Hindlimb muscle (tissue), 1 donor: ENCODE measurements around the gene HIC2. TPM values are rescaled to one million over a fixed set of nuclear protein-coding genes. Genes with fewer than 3 reads are reported as not detected.
A peak's percentile ranks its signal among the peaks of the same experiment; 100 is the strongest.
"Not testable (repeated sequence)": the region's sequence is repeated elsewhere in the genome, so short reads cannot be mapped to it uniquely, and the experiment has no call there.

Experiments used
- DNase-seq: peaks from one replicate; pipeline ENCODE4 v3.0.0-alpha.2; 2013
- polyA plus RNA-seq: library from polyadenylated mRNA; unstranded; fragments of 120-200 nt; gene quantifications from one replicate; pipeline ENCODE4 v1.2.1, GENCODE V29; 2013; ENCODE audit not compliant: insufficient read length

The HIC2 gene
- polyA plus RNA-seq, 1 donor, result 5.6 TPM

- DNase-seq, result no peak
Measured at GRCh38 chr22:21449531-21450319, 32.6 kb downstream of the HIC2 start.

- DNase-seq, result no peak
Measured at GRCh38 chr22:21450320-21450831, 33.2 kb downstream of the HIC2 start.

DNA sequence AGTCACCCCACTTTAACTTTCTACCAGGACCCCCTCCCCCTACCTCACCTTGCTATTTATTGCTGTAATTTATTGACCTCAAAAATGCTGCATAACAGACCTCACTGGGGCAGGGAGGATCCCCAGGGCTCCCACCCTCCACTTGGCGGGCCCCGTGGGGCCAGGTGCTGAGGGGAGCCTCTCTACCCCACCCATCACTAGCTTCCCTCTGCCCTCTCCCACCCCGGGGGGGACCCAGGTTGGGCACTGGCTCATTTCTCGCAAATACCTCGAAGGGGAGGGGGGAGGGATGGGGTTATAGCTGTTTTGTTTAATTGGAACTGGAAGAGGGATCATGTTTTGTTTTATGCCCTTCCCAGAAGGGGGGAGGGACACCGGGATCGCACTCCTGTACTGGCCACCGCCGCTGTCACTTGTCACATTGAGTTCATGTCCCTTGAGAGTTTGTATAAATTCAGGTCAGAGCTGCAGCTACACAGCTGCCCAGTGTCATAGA is 33.7 kb downstream of the HIC2 start:
- DNase-seq, result no peak

DNA sequence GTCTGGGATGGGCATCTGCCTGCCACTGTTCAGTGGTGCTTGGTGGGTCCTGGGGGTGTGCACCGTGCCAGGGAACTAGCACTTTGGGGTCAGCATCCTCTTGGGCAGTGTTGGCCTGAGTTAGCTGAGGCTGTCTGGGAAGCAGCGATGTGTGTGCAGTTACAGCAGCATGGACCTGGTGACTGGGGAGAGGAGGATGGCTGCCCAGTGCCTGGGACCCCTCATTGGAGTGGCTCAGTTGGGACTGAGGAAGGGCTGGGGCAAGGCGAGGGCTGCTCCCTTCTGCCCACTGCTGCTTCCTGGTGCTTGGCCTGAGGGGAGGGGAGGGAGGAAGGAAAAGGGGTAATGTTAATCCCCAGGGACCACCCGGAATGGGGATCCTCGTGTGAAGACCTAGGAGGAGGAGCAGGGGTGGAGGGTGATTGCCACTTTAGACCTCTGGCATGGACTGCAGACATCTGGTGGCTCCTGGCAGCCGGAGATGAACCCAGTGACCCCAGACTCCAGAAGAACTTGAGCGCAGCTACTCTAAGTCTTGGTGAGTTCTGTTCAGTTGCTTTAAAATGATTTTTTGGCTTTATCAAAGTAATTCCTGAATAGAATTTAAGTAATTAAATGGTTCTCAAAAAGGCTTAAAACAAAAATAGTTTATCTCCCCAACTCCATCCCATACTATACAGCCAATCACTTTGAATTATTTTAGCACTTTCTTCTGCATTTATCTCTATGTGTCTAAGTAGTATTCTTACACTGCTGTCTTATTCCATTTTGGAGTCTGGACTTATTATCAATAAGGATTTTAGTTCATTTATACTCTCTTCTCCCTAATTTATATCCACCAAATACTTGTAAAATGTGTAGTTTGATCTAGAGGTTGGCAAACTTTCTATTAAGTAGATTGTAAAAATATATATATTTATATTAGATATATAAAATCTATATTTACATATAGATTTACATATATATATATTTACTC is 34.7 kb downstream of the HIC2 start:
- no peak for DNase-seq

GRCh38 chr22:21452666-21453065 is 35.5 kb downstream of the HIC2 start:
- DNase-seq, result not testable (repeated sequence)

DNA sequence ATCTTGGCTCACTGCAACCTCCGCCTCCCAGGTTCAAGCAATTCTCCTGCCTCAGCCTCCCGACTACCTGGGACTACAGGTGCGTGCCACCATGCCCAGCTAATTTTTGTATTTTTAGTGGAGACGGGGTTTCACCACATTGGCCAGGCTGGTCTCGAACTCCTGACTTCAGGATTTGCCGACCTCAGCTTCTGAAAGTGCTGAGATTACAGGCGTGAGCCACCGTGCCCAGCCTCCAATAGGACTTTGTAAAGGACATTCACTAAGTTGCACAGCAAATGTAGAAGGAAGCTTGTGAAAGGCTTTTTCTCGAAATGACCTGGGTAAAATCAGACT is 37.8 kb downstream of the HIC2 start:
- DNase-seq, result not testable (repeated sequence)

DNA sequence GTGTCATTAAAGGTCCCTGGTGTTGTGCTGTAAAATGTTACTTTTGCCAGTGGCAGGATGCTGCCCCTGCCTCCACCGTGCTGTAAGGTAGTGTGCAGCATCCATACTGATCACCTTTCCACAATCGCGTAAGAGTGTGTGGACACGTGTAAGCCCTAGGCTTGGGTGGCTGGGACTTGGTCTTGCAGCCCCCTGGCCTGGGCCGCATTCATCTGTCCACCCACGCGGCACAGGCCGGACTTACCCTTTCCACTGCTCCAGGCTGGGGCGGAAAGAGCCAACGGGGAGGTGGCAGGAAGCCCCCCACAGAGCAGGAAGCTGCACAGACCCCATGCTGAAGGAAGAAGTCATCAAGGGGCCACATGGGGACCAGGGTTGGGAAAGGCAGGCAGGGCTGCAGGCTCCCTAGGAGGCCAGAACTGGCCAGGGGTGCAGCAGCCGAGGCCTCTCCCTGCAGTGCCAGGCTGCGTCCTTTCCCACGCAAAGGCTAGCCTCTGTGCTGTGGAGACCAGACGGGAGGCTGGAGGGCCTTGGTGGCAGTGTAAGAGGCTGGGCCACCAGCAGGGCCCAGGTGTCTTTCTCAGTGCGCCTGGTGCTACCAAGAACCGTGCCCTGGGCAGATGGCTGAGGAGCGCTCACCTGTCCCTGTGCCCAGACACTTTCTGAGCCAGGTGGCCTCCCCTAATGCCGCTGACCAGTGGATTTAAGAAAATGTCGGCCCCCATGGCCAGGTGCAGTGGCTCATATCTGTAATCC is 38.3 kb downstream of the HIC2 start:
- DNase-seq, result no peak

DNA sequence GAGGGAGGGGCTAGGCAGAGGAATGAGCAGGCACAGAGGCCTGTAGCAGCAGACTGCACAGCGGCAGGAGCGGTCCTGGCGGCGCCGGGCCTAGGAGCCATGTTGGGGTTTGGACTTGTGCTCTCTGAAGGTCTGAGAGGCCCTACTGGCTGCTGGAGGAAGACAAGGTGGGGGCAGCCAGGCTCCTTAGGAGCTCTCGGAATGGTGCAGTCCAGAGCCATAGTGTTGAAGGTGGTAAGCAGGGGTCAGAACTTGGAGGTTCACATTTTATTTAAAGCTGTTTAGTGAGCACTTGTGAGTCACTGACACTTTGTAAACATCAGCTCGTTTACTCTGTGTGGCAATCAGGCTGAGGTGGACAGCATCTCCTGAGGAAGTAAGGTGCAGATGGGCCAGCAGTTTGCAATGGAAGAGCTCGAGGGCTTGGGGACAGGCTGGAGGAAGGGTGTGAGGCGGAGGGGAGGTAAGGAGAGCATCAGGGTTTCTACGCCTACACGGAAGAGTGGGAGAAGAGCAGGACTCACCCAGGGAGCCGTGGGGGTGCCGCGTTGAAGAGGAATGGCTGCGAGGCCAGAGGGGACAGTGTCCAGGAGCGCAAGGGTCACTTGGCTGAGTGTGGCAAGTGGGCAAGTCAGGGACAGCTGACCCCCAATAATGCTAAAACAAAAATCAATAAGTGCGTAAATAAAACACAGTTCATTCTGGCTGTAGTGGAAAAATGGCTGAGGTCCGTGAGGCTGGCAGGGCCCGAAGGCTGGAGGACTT is 40.0 kb downstream of the HIC2 start:
- DNase-seq, result no peak

DNA sequence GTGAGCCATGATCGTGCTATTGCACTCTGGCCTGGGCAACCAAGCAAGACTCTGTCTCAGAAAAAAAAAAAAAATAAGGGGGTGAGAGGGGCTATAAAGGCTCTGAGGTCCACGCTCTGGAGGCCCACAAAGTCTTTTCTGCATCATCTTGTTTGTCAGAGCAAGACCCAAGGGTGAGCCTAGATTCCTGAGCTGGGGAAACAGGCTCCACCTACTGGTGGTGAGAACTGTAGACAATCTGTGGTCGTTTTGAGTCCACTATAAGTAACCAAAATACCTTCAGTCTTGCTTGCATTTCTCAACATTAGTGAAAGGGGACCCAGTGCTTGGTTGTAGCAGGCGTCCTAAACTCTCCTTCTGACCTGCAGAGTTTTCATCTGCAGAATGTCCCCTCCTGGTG is 45.5 kb downstream of the HIC2 start:
- DNase-seq, result not testable (repeated sequence)

DNA sequence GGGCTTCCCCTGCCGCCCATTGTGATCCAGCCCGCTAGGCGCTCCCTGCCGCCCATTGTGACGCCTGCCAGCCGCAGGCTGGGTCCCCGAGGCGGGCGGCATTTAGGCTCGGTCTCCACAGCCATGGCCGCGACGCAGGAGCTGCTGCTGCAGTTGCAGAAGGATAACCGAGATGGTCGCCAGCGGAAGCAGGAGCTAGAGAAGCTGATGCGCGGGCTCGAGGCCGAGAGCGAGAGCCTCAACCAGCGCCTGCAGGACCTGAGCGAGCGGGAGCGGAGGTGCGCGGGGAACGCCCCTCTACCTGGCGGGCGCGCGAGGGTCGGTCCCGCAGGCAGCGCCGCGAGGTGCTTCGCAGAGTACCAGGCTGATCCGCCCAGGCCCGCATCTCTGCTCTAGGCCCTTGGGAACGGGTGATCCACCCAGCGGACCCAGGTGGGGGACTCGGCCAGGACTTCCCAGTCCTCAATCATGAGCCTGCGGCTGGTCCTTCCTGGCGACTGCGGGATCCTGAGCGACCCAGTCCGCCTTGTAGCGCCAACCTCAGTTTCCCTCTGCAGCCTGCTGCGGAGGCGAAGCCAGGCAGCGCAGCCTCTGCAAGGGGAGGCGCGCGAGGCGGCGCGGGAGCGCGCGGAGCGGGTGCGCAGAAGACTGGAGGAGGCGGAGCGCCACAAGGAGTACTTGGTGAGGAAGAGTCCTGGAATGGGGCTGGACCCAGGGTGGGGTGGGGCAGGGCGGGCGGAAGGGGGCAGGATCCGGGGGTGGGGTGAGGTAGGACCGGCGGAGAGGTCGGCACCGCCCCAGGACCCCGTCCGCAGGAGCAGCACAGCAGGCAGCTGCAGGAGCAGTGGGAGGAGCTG is 50.4 kb downstream of the HIC2 start, which contains the start of gene TMEM191C:
TMEM191C (plus strand) TSS at position 51 of the 857 bp plus-strand sequence; CDS start at position 124, 73 bp downstream.
- not testable (repeated sequence) for DNase-seq

DNA sequence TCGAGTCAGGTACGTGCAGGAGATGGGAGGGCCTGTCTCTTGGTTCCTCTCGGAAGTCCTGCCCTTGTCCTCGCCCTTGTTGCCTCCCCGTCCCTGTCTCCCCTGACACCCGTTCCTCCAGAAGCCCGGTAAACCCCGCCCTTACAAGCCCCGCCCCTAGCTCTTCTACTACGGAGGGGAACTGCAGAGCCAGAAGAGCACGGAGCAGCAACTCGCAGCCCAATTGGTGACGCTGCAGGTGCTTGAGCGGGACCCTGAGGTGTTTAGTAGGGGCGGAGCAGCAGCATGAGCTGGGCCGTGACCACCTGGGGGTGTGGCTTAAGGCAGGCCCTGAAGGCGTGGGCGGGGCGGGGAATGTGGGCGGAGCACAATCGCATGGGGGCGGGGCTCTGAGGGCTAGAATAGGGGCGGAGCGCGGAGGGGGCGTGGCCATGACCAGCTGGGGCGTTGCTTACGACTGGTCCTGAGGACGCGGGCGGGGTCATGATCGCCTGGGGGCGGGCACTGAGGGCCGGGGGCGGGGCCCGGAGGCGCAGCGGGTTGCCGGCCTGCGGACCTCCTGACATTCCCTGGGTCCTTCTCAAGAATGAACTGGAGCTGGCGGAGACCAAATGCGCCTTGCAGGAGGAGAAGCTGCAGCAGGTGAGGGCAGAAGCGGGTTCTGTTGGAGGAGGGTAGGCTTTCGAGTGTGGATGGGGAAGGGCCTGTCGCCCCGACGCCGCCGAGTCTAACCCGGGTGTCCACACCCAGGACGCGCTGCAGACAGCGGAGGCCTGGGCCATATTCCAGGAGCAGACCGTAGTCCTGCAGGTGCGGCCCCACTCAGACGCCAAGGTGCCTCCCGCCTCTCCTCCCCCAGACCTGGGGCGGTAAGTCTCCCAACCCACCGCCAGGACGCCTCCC is 51.3 kb downstream of the HIC2 start:
- DNase-seq, result peak; percentile 29

GRCh38 chr22:21469097-21469994 is 52.2 kb downstream of the HIC2 start:
- DNase-seq, result not testable (repeated sequence)

- DNase-seq, result not testable (repeated sequence)
Measured at GRCh38 chr22:21472984-21473383, 55.8 kb downstream of the HIC2 start.

DNA sequence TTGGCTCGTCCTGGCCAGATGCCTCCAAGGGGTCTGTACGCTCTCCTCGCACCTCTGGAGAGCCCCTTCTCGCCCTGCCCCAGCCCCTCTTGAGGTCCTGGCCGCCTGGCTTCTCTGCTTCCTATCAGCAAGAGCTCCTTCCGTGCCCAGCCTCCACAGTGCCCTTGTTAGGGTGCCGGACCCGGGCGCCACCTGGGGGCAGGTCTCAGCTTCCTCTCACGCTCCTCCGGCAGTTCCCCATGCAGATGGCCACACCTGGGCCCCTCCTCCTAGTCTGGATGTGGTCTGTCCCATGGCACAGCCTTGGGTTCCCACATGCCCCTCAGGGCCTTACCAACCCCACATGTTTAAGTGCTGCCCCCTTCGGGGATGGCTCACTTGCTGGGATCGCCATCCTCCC is 56.5 kb downstream of the HIC2 start:
- DNase-seq, result not testable (repeated sequence)

GRCh38 chr22:21484039-21484438 is 66.9 kb downstream of the HIC2 start:
- DNase-seq, result not testable (repeated sequence)

- not testable (repeated sequence) for DNase-seq
Measured at GRCh38 chr22:21487723-21488122, 70.6 kb downstream of the HIC2 start.

- not testable (repeated sequence) for DNase-seq
Measured at GRCh38 chr22:21489149-21489680, 72.0 kb downstream of the HIC2 start.

- not testable (repeated sequence) for DNase-seq
Measured at GRCh38 chr22:21490556-21490955, 73.4 kb downstream of the HIC2 start.
